B cell (primary cell): ENCODE results near the gene DENND5B. TPM values are rescaled to one million over a fixed set of nuclear protein-coding genes. Genes with fewer than 3 reads are reported as not detected.

Source experiments
- ATAC-seq: fragments of 200-7000 bp; cut with Tn5 transposase; one replicate; pipeline ENCODE4 v1.10.0; 2021; ENCODE audit warnings: low read depth, mild to moderate bottlenecking, moderate number of reproducible peaks, moderate library complexity
- CTCF ChIA-PET: fragments of 350-600 bp; sonication (Branson Sonifier 250); formaldehyde crosslinking; loops from one replicate; lab custom pipeline; 2021; ENCODE audit warnings: antibody characterized with exemption, inconsistent platforms; lab: Charles Lee
- POLR2A ChIA-PET: fragments of 350-600 bp; sonication (Branson Sonifier 250); formaldehyde crosslinking; loops from one replicate; lab custom pipeline; 2021; ENCODE audit warnings: antibody characterized with exemption; lab: Charles Lee
- DNase-seq: peaks from one replicate; pipeline ENCODE4 v3.0.0; 2013
- H2AFZ ChIP-seq: 2 replicates; pipeline ENCODE4 v1.6.1; 2012; ENCODE audit warnings: mild to moderate bottlenecking, low read depth, low read length; ENCODE audit not compliant: insufficient read depth, poor library complexity, severe bottlenecking
- H3K27ac ChIP-seq, 2 donors: 1 replicate in 1 of 2; 2 replicates in 1 of 2; pipeline ENCODE4 v1.5.1; 2012 to 2013; ENCODE audit warnings: low read length in 2 of 2, mild to moderate bottlenecking in 2 of 2, moderate library complexity in 1 of 2
- H3K27me3 ChIP-seq, 4 experiments: fragments of 200-600 bp in 1 of 4; sonication (generic) in 1 of 4; replicated peaks in 1 of 4; 1 replicate in 2 of 4; 2 replicates in 2 of 4; pipeline versions ENCODE4 v1.6.1 to v1.7.0; 2013 to 2016; ENCODE audit warnings: low read length in 3 of 4, mild to moderate bottlenecking in 2 of 4, mixed read lengths in 1 of 4, moderate library complexity in 1 of 4; ENCODE audit not compliant: insufficient read depth in 4 of 4, control insufficient read depth in 3 of 4; ENCODE audit errors: control extremely low read depth in 1 of 4
- H3K36me3 ChIP-seq, 2 experiments: replicated peaks in 1 of 2; 1 replicate in 1 of 2; 2 replicates in 1 of 2; pipeline versions ENCODE4 v1.6.1 to v1.7.1; 2013; ENCODE audit warnings: low read length in 1 of 2; ENCODE audit not compliant: insufficient read depth in 2 of 2, control insufficient read depth in 1 of 2; ENCODE audit errors: control extremely low read depth in 1 of 2, extremely low read depth in 1 of 2
- H3K4me1 ChIP-seq, 2 donors: fragments of 200-600 bp in 1 of 2; sonication (generic) in 1 of 2; 1 replicate in 1 of 2; 2 replicates in 1 of 2; pipeline versions ENCODE4 v1.5.1 to v1.6.1; 2013 to 2017; ENCODE audit warnings: low read length in 2 of 2; ENCODE audit not compliant: control insufficient read depth in 2 of 2, insufficient read depth in 2 of 2
- H3K4me2 ChIP-seq: replicated peaks from 2 replicates; pipeline ENCODE3; 2012; ENCODE audit warnings: mild to moderate bottlenecking, low read depth, low read length; ENCODE audit not compliant: poor library complexity, severe bottlenecking
- H3K4me3 ChIP-seq, 5 experiments: fragments of 200-600 bp in 1 of 5; sonication (generic) in 1 of 5; 1 replicate in 3 of 5; 2 replicates in 2 of 5; pipeline versions ENCODE4 v1.5.1 to v1.7.0; 2011 to 2016; ENCODE audit warnings: low read length in 4 of 5, mild to moderate bottlenecking in 4 of 5, low read depth in 2 of 5, control low read depth in 1 of 5, moderate library complexity in 1 of 5; ENCODE audit not compliant: insufficient read depth in 1 of 5; ENCODE audit errors: control extremely low read depth in 1 of 5, extremely low read depth in 1 of 5
- H3K79me2 ChIP-seq: fragments of 200-600 bp; sonication (generic); one replicate; pipeline ENCODE4 v1.6.0; 2016; ENCODE audit warnings: low read length; ENCODE audit not compliant: control insufficient read depth, insufficient read depth
- H3K9ac ChIP-seq: fragments of 200-600 bp; sonication (generic); 2 replicates; pipeline ENCODE4 v1.6.1; 2017; ENCODE audit warnings: mild to moderate bottlenecking, low read length, moderate library complexity
- H3K9me3 ChIP-seq, 3 donors: one replicate each; pipeline versions ENCODE4 v1.6.1 to v1.7.1; 2013; ENCODE audit warnings: low read length in 2 of 3; ENCODE audit not compliant: control insufficient read depth in 2 of 3, insufficient read depth in 1 of 3; ENCODE audit errors: control extremely low read depth in 1 of 3
- H4K20me1 ChIP-seq: 2 replicates; pipeline ENCODE4 v1.6.0; 2012; ENCODE audit warnings: mild to moderate bottlenecking, low read length; ENCODE audit not compliant: insufficient read depth, control insufficient read depth, poor library complexity, severe bottlenecking
- H3K27ac Mint-ChIP-seq: one replicate; pipeline ENCODE4 v1.8.0; 2021; ENCODE audit warnings: mixed read lengths
- H3K27me3 Mint-ChIP-seq: one replicate; pipeline ENCODE4 v1.8.0; 2021; ENCODE audit warnings: mixed read lengths
- H3K4me1 Mint-ChIP-seq: one replicate; pipeline ENCODE4 v1.8.0; 2021; ENCODE audit warnings: mixed read lengths
- H3K4me3 Mint-ChIP-seq: one replicate; pipeline ENCODE4 v1.8.0; 2021; ENCODE audit warnings: mixed read lengths
- H3K9me3 Mint-ChIP-seq: one replicate; pipeline ENCODE4 v1.8.0; 2022; ENCODE audit warnings: mixed read lengths; ENCODE audit not compliant: insufficient read depth
- CTCF ChIP-seq: fragments of 200-600 bp; IDR thresholded peaks from one replicate; pipeline ENCODE4 v1.8.0; 2022; ENCODE audit warnings: antibody characterized with exemption, mild to moderate bottlenecking
- EZH2 ChIP-seq: IDR thresholded peaks from 2 replicates; pipeline ENCODE4 v1.6.1; 2012; ENCODE audit warnings: borderline replicate concordance, low read depth, mild to moderate bottlenecking, moderate library complexity, low read length; ENCODE audit not compliant: insufficient read depth, poor library complexity, severe bottlenecking
- WGBS: methylation state at CpG from one replicate; pipeline ENCODE4 v1.1.5; 2013; ENCODE audit warnings: missing lambda C conversion rate; ENCODE audit not compliant: insufficient coverage; 5-methylcytosine and 5-hydroxymethylcytosine counted together
- intact Hi-C: fragments of 100-400 bp; cut with micrococcal nuclease; formaldehyde crosslinking; loops from one replicate; pipeline ENCODE4 v1.10.0; 2022
- polyA plus RNA-seq: library from polyadenylated mRNA; depleted of rRNA; stranded (reverse); fragments of >200 nt; gene quantifications from 2 replicates; pipeline ENCODE4 v1.2.3, GENCODE V29; 2012
- total RNA-seq, 2 donors: library from RNA; stranded (reverse); fragments of 120-200 nt in 1 of 2; gene quantifications; 1 replicate in 1 of 2; 2 replicates in 1 of 2; pipeline versions ENCODE4 v1.2.3 to v1.2.4, GENCODE V29; 2013 to 2022

DENND5B gene
- total and polyA plus RNA-seq, 2 donors (not counting 1 experiment from before 2014, with no cell fraction given), result 18.7 to 55.3 TPM

DNA sequence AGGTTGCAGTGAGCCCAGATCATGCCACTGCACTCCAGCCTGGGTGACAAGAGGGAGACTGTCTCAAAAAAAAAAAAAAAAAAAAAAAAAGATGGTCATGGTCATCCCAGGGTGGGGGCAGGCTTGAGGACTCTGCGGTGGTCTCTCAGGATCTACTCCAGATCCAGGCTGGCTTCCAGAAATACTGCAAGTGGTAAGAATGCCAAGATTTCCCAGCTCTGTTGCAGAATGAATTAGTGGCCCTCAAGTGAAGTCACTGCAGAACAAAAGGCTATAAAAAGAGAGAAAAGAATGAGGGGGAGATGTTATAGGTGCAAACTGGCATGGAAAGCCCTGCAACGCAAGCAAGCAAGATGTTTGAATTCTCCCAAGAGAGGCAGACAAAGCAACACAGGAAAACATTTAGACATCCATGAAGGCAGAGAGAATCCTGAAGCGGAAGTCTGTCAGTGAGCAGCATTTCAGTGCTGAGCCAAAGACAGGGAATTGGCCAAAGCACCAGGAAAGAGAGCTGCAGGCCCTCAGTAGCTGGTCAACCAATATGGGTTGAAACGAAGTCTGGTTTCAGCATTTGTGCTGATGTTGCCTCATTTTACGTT, 36.6 kb upstream of the DENND5B start:
- H3K27ac ChIP-seq, result no peak overlapping the region
- no peak overlapping the region for H3K4me2 ChIP-seq
- no peaks in the 10 kb centered on the region for H3K27me3 Mint-ChIP-seq
- POLR2A ChIA-PET, result interaction anchor here (0.6 to 0.8 kb wide), 2 partner anchors 209 to 223 kb away, joined by 5 to 8 read pairs; no protein-coding TSS in a partner anchor
- H3K9me3 Mint-ChIP-seq, result no peaks in the 10 kb centered on the region
- no peaks in the 10 kb centered on the region for H3K36me3 ChIP-seq
- no peaks in the 10 kb centered on the region for H3K79me2 ChIP-seq
- H4K20me1 ChIP-seq, result no peaks in the 10 kb centered on the region
- peaks cover 0 to 10% (median 0%) of the 10 kb centered on the region in 3 donors for H3K9me3 ChIP-seq
- CTCF ChIA-PET, result no interaction called here
- no peak overlapping the region for H3K4me3 Mint-ChIP-seq
- H3K4me1 ChIP-seq, result peaks cover 13% of the 10 kb centered on the region in 2 donors
- H3K4me3 ChIP-seq, result no peak overlapping the region
- ATAC-seq, result no peak
- no peaks in the 10 kb centered on the region for H3K27me3 ChIP-seq
- intact Hi-C loops, result no loop called here
- TF ChIP-seq CTCF, result no peak
- no peak for TF ChIP-seq EZH2
- H3K9ac ChIP-seq, result no peak overlapping the region
- peaks cover 23% of the 10 kb centered on the region for H3K4me1 Mint-ChIP-seq
- no peak overlapping the region for H3K27ac Mint-ChIP-seq
- DNase-seq, result no peak
- no peak overlapping the region for H2AFZ ChIP-seq
- WGBS, result 96% methylated on average over 4 of the region's 5 CpGs

- CTCF ChIA-PET, result no interaction called here
- WGBS, result 50% methylated on average over 1 of the region's 7 CpGs
- no peaks in the 10 kb centered on the region for H3K27me3 Mint-ChIP-seq
Measured at GRCh38 chr12:31626270-31626995, 35.5 kb upstream of the DENND5B start.

More at GRCh38 chr12:31626270-31626995, 35.5 kb upstream of the DENND5B start:
- Mint-ChIP-seq H3K4me3 (no peak overlapping the region), H3K27ac (no peak overlapping the region), H3K9me3 (no peaks in the 10 kb centered on the region), H3K4me1 (peaks cover 12% of the 10 kb centered on the region)
- intact Hi-C loops, result no loop called here
- Histone ChIP-seq H3K4me2 (no peak overlapping the region), H2AFZ (no peak overlapping the region), H3K9ac (no peak overlapping the region), H3K4me1 (peaks cover 2 to 5% of the 10 kb centered on the region in 2 donors), H3K4me3 (no peak overlapping the region), H3K79me2 (no peaks in the 10 kb centered on the region), H4K20me1 (no peaks in the 10 kb centered on the region), H3K36me3 (no peaks in the 10 kb centered on the region), H3K27me3 (no peaks in the 10 kb centered on the region), H3K9me3 (peaks cover 0 to 7% (median 0%) of the 10 kb centered on the region in 3 donors), H3K27ac (no peak overlapping the region)
- POLR2A ChIA-PET, result interaction anchor here (0.6 kb wide), 1 partner anchor 210 kb away, joined by 5 read pairs; no protein-coding TSS in a partner anchor
- ATAC-seq (no peak), DNase-seq (no peak)
- TF ChIP-seq CTCF (no peak), EZH2 (no peak)
